K562 (cell line): ENCODE results near the gene SFRP2. TPM values are rescaled to one million over a fixed set of nuclear protein-coding genes. Genes with fewer than 3 reads are reported as not detected.

Experiments
- AFF1 ChIP-seq, 2 experiments: fragments of 450-650 bp; IDR thresholded peaks; 2 replicates each; pipeline ENCODE4 v1.6.1; 2018; ENCODE audit warnings: mild to moderate bottlenecking in 2 of 2, low read depth in 1 of 2; ENCODE audit not compliant: partially characterized antibody in 2 of 2
- ATF7 ChIP-seq: fragments of 450-650 bp; IDR thresholded peaks from 2 replicates; pipeline ENCODE4 v1.7.1; 2014; ENCODE audit warnings: mild to moderate bottlenecking, moderate library complexity
- BACH1 ChIP-seq: fragments of 200-800 bp; sonication (Bioruptor generic); IDR thresholded peaks from 2 replicates; pipeline ENCODE4 v1.6.1; 2016; ENCODE audit warnings: missing genetic modification characterization, missing compliant biosample characterization
- E4F1 ChIP-seq: fragments of 250-450 bp; sonication (Bioruptor Pico); IDR thresholded peaks from 2 replicates; pipeline ENCODE4 v1.5.0; 2021; ENCODE audit warnings: mild to moderate bottlenecking, borderline replicate concordance
- ETV5 ChIP-seq: sonication (generic); formaldehyde crosslinking; IDR thresholded peaks from 2 replicates; pipeline ENCODE4 v1.4.0; 2020; ENCODE audit warnings: low read depth, mild to moderate bottlenecking, missing genetic modification reagents
- MLLT1 ChIP-seq, 2 experiments: fragments of 450-650 bp; IDR thresholded peaks; 2 replicates each; pipeline ENCODE4 v1.6.1; 2016
- PCBP2 ChIP-seq: fragments of 200-400 bp; formaldehyde crosslinking; IDR thresholded peaks from 2 replicates; pipeline ENCODE4 v1.6.1; 2018; ENCODE audit warnings: low read length, low read depth, mild to moderate bottlenecking, moderate library complexity; ENCODE audit not compliant: poor library complexity, severe bottlenecking
- REST ChIP-seq, 2 experiments: fragments of 450-650 bp; formaldehyde crosslinking in 1 of 2; IDR thresholded peaks; 2 replicates each; pipeline versions ENCODE4 v1.4.0 to v1.6.1; 2014 to 2020; ENCODE audit warnings: mild to moderate bottlenecking in 2 of 2, borderline replicate concordance in 1 of 2, low read depth in 1 of 2
- polyA plus RNA-seq, 8 experiments: library from polyadenylated mRNA; depleted of rRNA in 4 of 8; stranded (reverse) in 5 of 8; unstranded in 3 of 8; fragments of >200 nt; fragmentation: Nextera tagmentation in 2 of 8; fragmentation: Illumina TruSeq in 1 of 8; extraction: Ambion mirVana in 2 of 8; extraction: Trizol in 1 of 8; gene quantifications; 2 replicates each; pipeline versions ENCODE4 v1.2.1 to v1.2.3, GENCODE V29; 2011 to 2014; ENCODE audit warnings: inconsistent platforms in 1 of 8, missing spikeins in 1 of 8
- total RNA-seq, 7 experiments: library from RNA; depleted of rRNA in 6 of 7; stranded (reverse); fragments of >200 nt in 6 of 7; fragmentation: Illumina TruSeq in 2 of 7; extraction: Trizol in 2 of 7; gene quantifications; 2 replicates each; pipeline versions ENCODE4 v1.2.1 to v1.2.3, GENCODE V29; 2011 to 2021; ENCODE audit warnings: low replicate concordance in 1 of 7

The SFRP2 gene
- total and polyA plus RNA-seq, 9 of the 15 experiments (the other 6 are each of a cell fraction or from before 2014, with no cell fraction given): 0.29 TPM; not detected in 8

GRCh38 chr4:153791746-153792617 lies 3.1 kb upstream of the SFRP2 start (continued):
- TF ChIP-seq REST (IDR thresholded peaks at IDR 0.05; ENCODE audit: borderline replicate concordance): peak; percentile 8; the same call in 1 of the 2 replicates
- TF ChIP-seq REST (CRISPR knock-in tag; IDR thresholded peaks at IDR 0.05; ENCODE audit: low read depth): no peak
- no peak for TF ChIP-seq BACH1
- no peak for TF ChIP-seq AFF1 (IDR thresholded peaks at IDR 0.05; ENCODE audit: low read depth in 1 of 2, partially characterized antibody in 2 of 2)
- TF ChIP-seq E4F1 (CRISPR knock-in tag): no peak
- TF ChIP-seq ETV5 (CRISPR knock-in tag): no peak
- no peak for TF ChIP-seq MLLT1 (IDR thresholded peaks at IDR 0.05)
- TF ChIP-seq ATF7: peak; percentile 92
- TF ChIP-seq PCBP2: no peak
